22Rv1 (cell line): ENCODE results near the gene SPNS3.

ENCODE experiments used
- H3K27ac ChIP-seq: fragments of 450-650 bp; 2 replicates; pipeline ENCODE4 v1.5.1; 2017
- ZFX ChIP-seq: fragments of 450-650 bp; IDR thresholded peaks from 2 replicates; pipeline ENCODE4 v1.6.1; 2017; ENCODE audit warnings: antibody characterized with exemption, borderline replicate concordance
- TF ChIP-seq, protein P1 (sequence below): fragments of 450-650 bp; IDR thresholded peaks from 2 replicates; pipeline ENCODE4 v1.5.1; 2017; ENCODE audit warnings: mild to moderate bottlenecking

The SPNS3 gene

DNA sequence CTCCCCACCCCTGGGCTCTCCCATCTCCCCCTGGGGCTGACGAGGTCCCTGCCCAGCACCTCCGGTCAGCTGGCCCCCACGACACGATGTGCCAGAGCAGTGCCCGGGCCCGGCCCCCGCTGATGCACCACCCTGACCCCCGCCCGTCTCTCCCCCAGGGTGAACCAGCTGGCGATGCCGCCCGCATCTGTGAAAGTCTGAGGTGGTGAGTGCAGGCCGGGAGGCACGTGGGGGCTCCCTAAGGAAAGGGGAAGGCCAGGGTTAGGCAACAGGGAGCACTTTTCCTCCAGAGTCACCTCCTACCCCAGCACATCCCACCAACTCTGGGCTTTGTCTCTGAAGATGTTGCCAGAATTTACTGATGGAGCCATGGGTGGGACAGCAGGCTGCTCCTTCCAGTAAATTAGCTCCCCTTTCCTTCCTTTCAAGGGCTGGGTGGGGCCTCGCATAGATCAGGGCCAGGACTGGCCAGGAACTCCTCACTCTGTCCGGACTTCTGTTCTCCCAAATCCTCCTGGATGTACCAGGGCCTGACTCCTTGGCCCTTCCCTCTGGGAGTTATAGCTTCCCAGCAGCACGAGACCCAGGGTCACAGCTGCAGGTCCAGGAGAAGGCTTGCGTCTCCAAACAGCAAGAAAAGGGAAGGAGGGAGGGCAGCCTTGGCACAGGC is 103.1 kb downstream of the SPNS3 start:
- peak overlapping the region; percentile 15; the same call in 1 of the 2 replicates for H3K27ac ChIP-seq
- TF ChIP-seq, protein P1, sequence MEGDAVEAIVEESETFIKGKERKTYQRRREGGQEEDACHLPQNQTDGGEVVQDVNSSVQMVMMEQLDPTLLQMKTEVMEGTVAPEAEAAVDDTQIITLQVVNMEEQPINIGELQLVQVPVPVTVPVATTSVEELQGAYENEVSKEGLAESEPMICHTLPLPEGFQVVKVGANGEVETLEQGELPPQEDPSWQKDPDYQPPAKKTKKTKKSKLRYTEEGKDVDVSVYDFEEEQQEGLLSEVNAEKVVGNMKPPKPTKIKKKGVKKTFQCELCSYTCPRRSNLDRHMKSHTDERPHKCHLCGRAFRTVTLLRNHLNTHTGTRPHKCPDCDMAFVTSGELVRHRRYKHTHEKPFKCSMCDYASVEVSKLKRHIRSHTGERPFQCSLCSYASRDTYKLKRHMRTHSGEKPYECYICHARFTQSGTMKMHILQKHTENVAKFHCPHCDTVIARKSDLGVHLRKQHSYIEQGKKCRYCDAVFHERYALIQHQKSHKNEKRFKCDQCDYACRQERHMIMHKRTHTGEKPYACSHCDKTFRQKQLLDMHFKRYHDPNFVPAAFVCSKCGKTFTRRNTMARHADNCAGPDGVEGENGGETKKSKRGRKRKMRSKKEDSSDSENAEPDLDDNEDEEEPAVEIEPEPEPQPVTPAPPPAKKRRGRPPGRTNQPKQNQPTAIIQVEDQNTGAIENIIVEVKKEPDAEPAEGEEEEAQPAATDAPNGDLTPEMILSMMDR = no peak
- TF ChIP-seq ZFX = no peak
